K562 (cell line): ENCODE measurements around the gene LMO3. TPM values are rescaled to one million over a fixed set of nuclear protein-coding genes. Genes with fewer than 3 reads are reported as not detected.

Experiments
- ATAC-seq: fragments of 200-7000 bp; cut with Tn5 transposase; 3 replicates; pipeline ENCODE4 v1.9.1; 2020; ENCODE audit warnings: moderate library complexity
- BruUV-seq: library from RNA; stranded (reverse); fragments of 400-500 nt; replicated peaks from 2 replicates; lab custom pipeline; 2021; lab: Mats Ljungman, UMichigan
- CTCF ChIA-PET: fragments of 300-600 bp; formaldehyde crosslinking; extraction: SDS; loops from one replicate; lab custom pipeline; 2021; ENCODE audit warnings: low intra/inter-chr PET ratio; lab: Yijun Ruan, JAX
- POLR2A ChIA-PET: fragments of 300-600, 350-650 bp; sonication (Branson Sonifier 250); formaldehyde crosslinking; extraction: SDS; loops from one replicate; lab custom pipeline; 2021; ENCODE audit warnings: antibody characterized with exemption, inconsistent platforms; lab: Yijun Ruan, JAX
- DNase-seq, 4 experiments: peaks; one replicate each; pipeline versions ENCODE4 v3.0.0 to v3.0.0-alpha.2; 2011 to 2018; ENCODE audit warnings: low spot score in 3 of 4, mixed read lengths in 3 of 4; ENCODE audit errors: extremely low read depth in 1 of 4
- FAIRE-seq: peaks from 2 replicates; lab custom pipeline; 2011; peaks lifted over from hg19 to GRCh38; lab: Jason Lieb, UNC
- H2AFZ ChIP-seq: 2 replicates; pipeline ENCODE4 v1.6.0; 2011; ENCODE audit warnings: low read depth, low read length, control low read depth, inconsistent platforms
- H3K27ac ChIP-seq: fragments of 200-600 bp; 3 replicates; pipeline ENCODE4 v1.8.0; 2011; ENCODE audit warnings: low read depth, mild to moderate bottlenecking, control low read depth, inconsistent platforms, low read length, moderate library complexity, mixed read lengths; ENCODE audit errors: extremely low read depth
- H3K27me3 ChIP-seq, 2 experiments: fragments of 300-600 bp in 1 of 2; 2 replicates in 1 of 2; 3 replicates in 1 of 2; pipeline versions ENCODE4 v1.6.0 to v1.8.0; 2011; ENCODE audit warnings: inconsistent platforms in 2 of 2, low read length in 2 of 2, mild to moderate bottlenecking in 1 of 2, mixed read lengths in 1 of 2, moderate library complexity in 1 of 2; ENCODE audit not compliant: control insufficient read depth in 2 of 2, insufficient read depth in 2 of 2
- H3K36me3 ChIP-seq: fragments of 300-600 bp; 3 replicates; pipeline ENCODE4 v1.8.0; 2011; ENCODE audit warnings: mild to moderate bottlenecking, low read length, inconsistent platforms; ENCODE audit not compliant: control insufficient read depth, insufficient read depth
- H3K4me1 ChIP-seq, 2 experiments: fragments of 200-600 bp in 1 of 2; replicated peaks in 1 of 2; 2 replicates in 1 of 2; 3 replicates in 1 of 2; pipeline versions ENCODE4 v1.5.1 to v1.8.0; 2011; ENCODE audit warnings: inconsistent platforms in 2 of 2, low read length in 2 of 2, mild to moderate bottlenecking in 1 of 2, mixed read lengths in 1 of 2, moderate library complexity in 1 of 2; ENCODE audit not compliant: control insufficient read depth in 2 of 2, insufficient read depth in 2 of 2
- H3K4me2 ChIP-seq: 2 replicates; pipeline ENCODE4 v1.6.1; 2011; ENCODE audit warnings: low read length, control low read depth, inconsistent platforms, mixed read lengths; ENCODE audit not compliant: insufficient read depth
- H3K4me3 ChIP-seq: fragments of 200-600 bp; sonication (generic), shearing (Covaris generic); 2 replicates; pipeline ENCODE4 v1.5.1; 2016; ENCODE audit warnings: control low read depth, inconsistent platforms
- H3K79me2 ChIP-seq: fragments of 200-600 bp; 3 replicates; pipeline ENCODE4 v1.8.0; 2011; ENCODE audit warnings: low read length, inconsistent platforms; ENCODE audit not compliant: control insufficient read depth, insufficient read depth
- H3K9ac ChIP-seq, 2 experiments: 2 replicates each; pipeline versions ENCODE4 v1.6.0 to v1.6.1; 2011; ENCODE audit warnings: low read depth in 2 of 2, low read length in 2 of 2, control low read depth in 1 of 2, inconsistent platforms in 1 of 2, mild to moderate bottlenecking in 1 of 2, mixed read lengths in 1 of 2; ENCODE audit not compliant: insufficient read depth in 1 of 2
- H3K9me1 ChIP-seq: one replicate; pipeline ENCODE4 v1.6.0; 2011; ENCODE audit warnings: inconsistent platforms, mild to moderate bottlenecking, low read length, moderate library complexity; ENCODE audit not compliant: control insufficient read depth, insufficient read depth
- H3K9me3 ChIP-seq: replicated peaks from 2 replicates; pipeline ENCODE4 v1.5.1; 2011; ENCODE audit warnings: low read depth, low read length, inconsistent platforms; ENCODE audit not compliant: control insufficient read depth, insufficient read depth
- H4K20me1 ChIP-seq: replicated peaks from 2 replicates; pipeline ENCODE4 v1.6.1; 2011; ENCODE audit warnings: low read length, inconsistent platforms, mixed read lengths; ENCODE audit not compliant: control insufficient read depth, insufficient read depth
- C11orf30 ChIP-seq: fragments of 450-650 bp; IDR thresholded peaks from 2 replicates; pipeline ENCODE4 v1.6.1; 2016; ENCODE audit warnings: low read depth, mild to moderate bottlenecking
- CCNT2 ChIP-seq: IDR thresholded peaks from 2 replicates; pipeline ENCODE4 v1.6.1; 2011; ENCODE audit warnings: borderline replicate concordance, low read depth, mild to moderate bottlenecking, moderate library complexity, mixed read lengths, low read length; ENCODE audit not compliant: insufficient read length; ENCODE audit errors: extremely low read depth
- ESRRB ChIP-seq: fragments of 250-450 bp; sonication (Bioruptor Pico); IDR thresholded peaks from 2 replicates; pipeline ENCODE4 v1.5.0; 2020; ENCODE audit warnings: mild to moderate bottlenecking, moderate library complexity, borderline replicate concordance
- LEF1 ChIP-seq: fragments of 450-650 bp; IDR thresholded peaks from 2 replicates; pipeline ENCODE4 v1.6.1; 2016; ENCODE audit warnings: mild to moderate bottlenecking
- POLR2A ChIP-seq: fragments of 450-650 bp; conservative IDR thresholded peaks from 2 replicates; pipeline ENCODE4 v1.6.1; 2016
- SIN3A ChIP-seq, 2 experiments: fragments of 150-350 bp in 1 of 2; IDR thresholded peaks; 2 replicates each; pipeline ENCODE4 v1.6.1; 2011 to 2016; ENCODE audit warnings: borderline replicate concordance in 2 of 2, low read depth in 2 of 2, low read length in 2 of 2, mild to moderate bottlenecking in 2 of 2, moderate library complexity in 2 of 2; ENCODE audit not compliant: control insufficient read depth in 1 of 2
- TAF1 ChIP-seq: IDR thresholded peaks from 2 replicates; pipeline ENCODE4 v1.6.1; 2011; ENCODE audit warnings: mild to moderate bottlenecking, low read length, moderate library complexity; ENCODE audit not compliant: insufficient read depth, control insufficient read depth, severe bottlenecking; ENCODE audit errors: extremely low read depth
- YBX1 ChIP-seq: fragments of 450-650 bp; IDR thresholded peaks from 2 replicates; pipeline ENCODE4 v1.7.1; 2016; ENCODE audit warnings: mild to moderate bottlenecking
- WGBS: fragments of 100-300 bp; shearing (Covaris generic); methylation state at CpG from one replicate; pipeline ENCODE4 v1.1.6; 2016; ENCODE audit warnings: low coverage, mixed read lengths; ENCODE audit not compliant: insufficient coverage; ENCODE audit errors: missing lambda C conversion rate; 5-methylcytosine and 5-hydroxymethylcytosine counted together
- in situ Hi-C: fragments of 300-500 bp; cut with MboI; formaldehyde crosslinking; loops from 4 replicates; pipeline ENCODE4 v1.15.0; 2018; ENCODE audit warnings: inconsistent platforms, mixed read lengths
- intact Hi-C: fragments of 100-400 bp; cut with micrococcal nuclease; formaldehyde crosslinking; loops from 2 replicates; pipeline ENCODE4 v1.14.2; 2022
- polyA plus RNA-seq, 8 experiments: library from polyadenylated mRNA; depleted of rRNA in 4 of 8; stranded (reverse) in 5 of 8; unstranded in 3 of 8; fragments of >200 nt; fragmentation: Nextera tagmentation in 2 of 8; fragmentation: Illumina TruSeq in 1 of 8; extraction: Ambion mirVana in 2 of 8; extraction: Trizol in 1 of 8; gene quantifications; 2 replicates each; pipeline versions ENCODE4 v1.2.1 to v1.2.3, GENCODE V29; 2011 to 2014; ENCODE audit warnings: inconsistent platforms in 1 of 8, missing spikeins in 1 of 8
- total RNA-seq, 7 experiments: library from RNA; depleted of rRNA in 6 of 7; stranded (reverse); fragments of >200 nt in 6 of 7; fragmentation: Illumina TruSeq in 2 of 7; extraction: Trizol in 2 of 7; gene quantifications; 2 replicates each; pipeline versions ENCODE4 v1.2.1 to v1.2.3, GENCODE V29; 2011 to 2021; ENCODE audit warnings: low replicate concordance in 1 of 7
- TF ChIP-seq, protein P1 (sequence below): fragments of 450-650 bp; IDR thresholded peaks from 2 replicates; pipeline ENCODE4 v1.6.1; 2018; ENCODE audit warnings: mild to moderate bottlenecking, low read depth; ENCODE audit not compliant: partially characterized antibody
- TF ChIP-seq, protein P2 (sequence below): fragments of 450-650 bp; formaldehyde crosslinking; IDR thresholded peaks from 2 replicates; pipeline ENCODE4 v1.4.0; 2022; ENCODE audit warnings: mild to moderate bottlenecking, moderate library complexity
- TF ChIP-seq, protein P3 (sequence below): sonication (generic); formaldehyde crosslinking; IDR thresholded peaks from 2 replicates; pipeline ENCODE4 v1.8.1; 2023; ENCODE audit warnings: mild to moderate bottlenecking, missing genetic modification reagents
- TF ChIP-seq, protein P4 (sequence below): fragments of 250-450 bp; sonication (Bioruptor Pico); IDR thresholded peaks from 2 replicates; pipeline ENCODE4 v1.5.0; 2021; ENCODE audit warnings: mild to moderate bottlenecking, borderline replicate concordance

The LMO3 gene
- total and polyA plus RNA-seq, 9 of the 15 experiments (the other 6 are each of a cell fraction or from before 2014, with no cell fraction given) = 0.04 to 0.40 (median 0.05) TPM; not detected in 6

DNA sequence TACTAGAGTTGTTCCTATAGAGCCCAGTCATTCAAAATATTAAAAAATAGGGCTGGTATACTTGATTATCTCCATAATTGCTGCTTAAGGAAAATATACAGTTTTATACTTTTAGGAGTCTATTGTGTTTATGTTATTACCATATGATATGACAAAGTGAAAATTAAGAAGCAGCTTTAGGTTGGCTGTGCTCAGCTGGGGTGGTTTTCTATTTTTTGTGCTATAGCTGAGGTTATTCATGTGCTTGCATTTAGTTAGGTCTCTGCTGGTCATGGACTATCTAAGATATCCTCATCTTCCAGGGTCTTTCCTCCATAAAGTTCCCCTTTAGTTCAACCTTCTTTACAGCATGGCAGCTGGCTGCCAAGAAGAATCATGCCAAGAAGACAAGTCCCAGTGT, 13.6 kb upstream of the LMO3 start (continued):
- TF ChIP-seq POLR2A = no peak
- no peak for TF ChIP-seq LEF1
- no peak for TF ChIP-seq SIN3A (IDR thresholded peaks at IDR 0.05; ENCODE audit: borderline replicate concordance in 2 of 2, control insufficient read depth in 1 of 2, low read depth in 2 of 2, low read length in 2 of 2)
- TF ChIP-seq, protein P1, sequence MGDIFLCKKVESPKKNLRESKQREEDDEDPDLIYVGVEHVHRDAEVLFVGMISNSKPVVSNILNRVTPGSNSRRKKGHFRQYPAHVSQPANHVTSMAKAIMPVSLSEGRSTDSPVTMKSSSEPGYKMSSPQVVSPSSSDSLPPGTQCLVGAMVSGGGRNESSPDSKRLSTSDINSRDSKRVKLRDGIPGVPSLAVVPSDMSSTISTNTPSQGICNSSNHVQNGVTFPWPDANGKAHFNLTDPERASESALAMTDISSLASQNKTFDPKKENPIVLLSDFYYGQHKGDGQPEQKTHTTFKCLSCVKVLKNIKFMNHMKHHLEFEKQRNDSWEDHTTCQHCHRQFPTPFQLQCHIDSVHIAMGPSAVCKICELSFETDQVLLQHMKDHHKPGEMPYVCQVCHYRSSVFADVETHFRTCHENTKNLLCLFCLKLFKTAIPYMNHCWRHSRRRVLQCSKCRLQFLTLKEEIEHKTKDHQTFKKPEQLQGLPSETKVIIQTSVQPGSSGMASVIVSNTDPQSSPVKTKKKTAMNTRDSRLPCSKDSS = no peak
- TF ChIP-seq, protein P2, sequence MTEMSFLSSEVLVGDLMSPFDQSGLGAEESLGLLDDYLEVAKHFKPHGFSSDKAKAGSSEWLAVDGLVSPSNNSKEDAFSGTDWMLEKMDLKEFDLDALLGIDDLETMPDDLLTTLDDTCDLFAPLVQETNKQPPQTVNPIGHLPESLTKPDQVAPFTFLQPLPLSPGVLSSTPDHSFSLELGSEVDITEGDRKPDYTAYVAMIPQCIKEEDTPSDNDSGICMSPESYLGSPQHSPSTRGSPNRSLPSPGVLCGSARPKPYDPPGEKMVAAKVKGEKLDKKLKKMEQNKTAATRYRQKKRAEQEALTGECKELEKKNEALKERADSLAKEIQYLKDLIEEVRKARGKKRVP (CRISPR knock-in tag) = no peak

DNA sequence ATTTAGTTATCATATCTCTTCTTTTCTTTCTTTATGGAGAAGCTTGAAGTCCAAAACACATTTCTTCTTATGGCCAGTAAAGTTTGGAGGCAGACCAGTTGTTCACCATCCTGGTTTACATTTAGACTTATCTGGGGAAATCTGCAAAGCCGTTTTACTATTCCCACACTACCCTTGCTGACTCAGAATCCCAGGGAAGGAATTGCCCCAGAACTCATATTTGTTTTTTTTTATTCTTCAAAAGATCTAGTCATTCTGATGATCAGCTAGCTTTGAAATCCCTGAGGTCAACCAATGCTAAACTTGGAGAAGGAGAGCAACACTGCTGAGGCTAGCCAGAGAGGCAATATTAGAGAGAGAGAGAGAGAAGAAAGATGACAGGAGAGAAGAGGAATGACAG, 12.3 kb upstream of the LMO3 start:
- Histone ChIP-seq H3K4me1 (no peaks in the 10 kb centered on the region), H3K27me3 (no peaks in the 10 kb centered on the region), H2AFZ (no peak overlapping the region), H3K9me3 (no peaks in the 10 kb centered on the region), H3K27ac (no peak overlapping the region), H3K36me3 (no peaks in the 10 kb centered on the region), H3K79me2 (no peaks in the 10 kb centered on the region), H4K20me1 (no peaks in the 10 kb centered on the region), H3K9ac (no peak overlapping the region), H3K4me3 (no peak overlapping the region), H3K9me1 (no peaks in the 10 kb centered on the region), H3K4me2 (no peak overlapping the region)
- ATAC-seq = no peak
- WGBS = 0% methylated on average over 1 of the region's 1 CpG
- no peak for DNase-seq
- CTCF ChIA-PET = no interaction called here
- no peak for FAIRE-seq
- no TSS peak for BruUV-seq
- intact Hi-C loops (no loop called here), in situ Hi-C loops (no loop called here)
- POLR2A ChIA-PET = no interaction called here
- TF ChIP-seq, protein P3, sequence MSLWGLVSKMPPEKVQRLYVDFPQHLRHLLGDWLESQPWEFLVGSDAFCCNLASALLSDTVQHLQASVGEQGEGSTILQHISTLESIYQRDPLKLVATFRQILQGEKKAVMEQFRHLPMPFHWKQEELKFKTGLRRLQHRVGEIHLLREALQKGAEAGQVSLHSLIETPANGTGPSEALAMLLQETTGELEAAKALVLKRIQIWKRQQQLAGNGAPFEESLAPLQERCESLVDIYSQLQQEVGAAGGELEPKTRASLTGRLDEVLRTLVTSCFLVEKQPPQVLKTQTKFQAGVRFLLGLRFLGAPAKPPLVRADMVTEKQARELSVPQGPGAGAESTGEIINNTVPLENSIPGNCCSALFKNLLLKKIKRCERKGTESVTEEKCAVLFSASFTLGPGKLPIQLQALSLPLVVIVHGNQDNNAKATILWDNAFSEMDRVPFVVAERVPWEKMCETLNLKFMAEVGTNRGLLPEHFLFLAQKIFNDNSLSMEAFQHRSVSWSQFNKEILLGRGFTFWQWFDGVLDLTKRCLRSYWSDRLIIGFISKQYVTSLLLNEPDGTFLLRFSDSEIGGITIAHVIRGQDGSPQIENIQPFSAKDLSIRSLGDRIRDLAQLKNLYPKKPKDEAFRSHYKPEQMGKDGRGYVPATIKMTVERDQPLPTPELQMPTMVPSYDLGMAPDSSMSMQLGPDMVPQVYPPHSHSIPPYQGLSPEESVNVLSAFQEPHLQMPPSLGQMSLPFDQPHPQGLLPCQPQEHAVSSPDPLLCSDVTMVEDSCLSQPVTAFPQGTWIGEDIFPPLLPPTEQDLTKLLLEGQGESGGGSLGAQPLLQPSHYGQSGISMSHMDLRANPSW (CRISPR knock-in tag) = no peak
- TF ChIP-seq, protein P4, sequence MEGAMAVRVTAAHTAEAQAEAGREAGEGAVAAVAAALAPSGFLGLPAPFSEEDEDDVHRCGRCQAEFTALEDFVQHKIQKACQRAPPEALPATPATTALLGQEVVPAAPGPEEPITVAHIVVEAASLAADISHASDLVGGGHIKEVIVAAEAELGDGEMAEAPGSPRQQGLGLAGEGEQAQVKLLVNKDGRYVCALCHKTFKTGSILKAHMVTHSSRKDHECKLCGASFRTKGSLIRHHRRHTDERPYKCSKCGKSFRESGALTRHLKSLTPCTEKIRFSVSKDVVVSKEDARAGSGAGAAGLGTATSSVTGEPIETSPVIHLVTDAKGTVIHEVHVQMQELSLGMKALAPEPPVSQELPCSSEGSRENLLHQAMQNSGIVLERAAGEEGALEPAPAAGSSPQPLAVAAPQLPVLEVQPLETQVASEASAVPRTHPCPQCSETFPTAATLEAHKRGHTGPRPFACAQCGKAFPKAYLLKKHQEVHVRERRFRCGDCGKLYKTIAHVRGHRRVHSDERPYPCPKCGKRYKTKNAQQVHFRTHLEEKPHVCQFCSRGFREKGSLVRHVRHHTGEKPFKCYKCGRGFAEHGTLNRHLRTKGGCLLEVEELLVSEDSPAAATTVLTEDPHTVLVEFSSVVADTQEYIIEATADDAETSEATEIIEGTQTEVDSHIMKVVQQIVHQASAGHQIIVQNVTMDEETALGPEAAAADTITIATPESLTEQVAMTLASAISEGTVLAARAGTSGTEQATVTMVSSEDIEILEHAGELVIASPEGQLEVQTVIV = no peak
- TF ChIP-seq C11orf30 = no peak
- TF ChIP-seq YBX1 = no peak
- no peak for TF ChIP-seq CCNT2
- no peak for TF ChIP-seq ESRRB
- TF ChIP-seq TAF1 = no peak
